Astrocyte of the spinal cord (primary cell): ENCODE results near the gene PKLR.
"Not testable (repeated sequence)": the region's sequence is repeated elsewhere in the genome, so short reads cannot be mapped to it uniquely, and the experiment has no call there.

Experiments
- DNase-seq: peaks from one replicate; pipeline ENCODE4 v3.0.0; 2011; ENCODE audit warnings: low read depth, low spot score
- H3K4me3 ChIP-seq: 2 replicates; pipeline ENCODE4 v1.5.1; 2011; ENCODE audit warnings: low read depth, mild to moderate bottlenecking, low read length, moderate library complexity
- CTCF ChIP-seq: IDR thresholded peaks from 2 replicates; pipeline ENCODE4 v1.5.1; 2012; ENCODE audit warnings: low read depth, mild to moderate bottlenecking, low read length, inconsistent platforms
- in situ Hi-C: cut with HindIII; loops from 2 replicates; pipeline ENCODE4 v1.10.0; 2017; ENCODE audit warnings: low sequenced_read_pairs

PKLR gene

GRCh38 chr1:155295942-155296267 is 5.3 kb downstream of the PKLR start:
- H3K4me3 ChIP-seq = no peak overlapping the region
- in situ Hi-C loops = no loop called here
- DNase-seq = no peak
- no peak for TF ChIP-seq CTCF

GRCh38 chr1:155295183-155295941 is 5.9 kb downstream of the PKLR start:
- in situ Hi-C loops = no loop called here
- H3K4me3 ChIP-seq = peak overlapping the region; percentile 2
- no peak for DNase-seq
- no peak for TF ChIP-seq CTCF

GRCh38 chr1:155294520-155295182 is 6.6 kb downstream of the PKLR start:
- no peak for TF ChIP-seq CTCF
- in situ Hi-C loops = no loop called here
- H3K4me3 ChIP-seq = no peak overlapping the region
- DNase-seq = no peak

GRCh38 chr1:155293086-155293749 is 8.0 kb downstream of the PKLR start:
- no peak for DNase-seq
- no peak overlapping the region for H3K4me3 ChIP-seq
- in situ Hi-C loops = no loop called here
- TF ChIP-seq CTCF = no peak

- H3K4me3 ChIP-seq, in situ Hi-C loops, DNase-seq: not testable (repeated sequence)
Measured at GRCh38 chr1:155291006-155291405, 10.2 kb downstream of the PKLR start.

GRCh38 chr1:155287987-155288543 is 13.2 kb downstream of the PKLR start:
- in situ Hi-C loops = no loop called here
- no peak for DNase-seq
- no peak overlapping the region for H3K4me3 ChIP-seq
- no peak for TF ChIP-seq CTCF

- in situ Hi-C loops = no loop called here
- no peak for DNase-seq
- no peak overlapping the region for H3K4me3 ChIP-seq
- no peak for TF ChIP-seq CTCF
Measured at GRCh38 chr1:155286544-155286943, 14.7 kb downstream of the PKLR start.
